ENCODE data around the gene SLC6A18. TPM values are rescaled to one million over a fixed set of nuclear protein-coding genes. Genes with fewer than 3 reads are reported as not detected.

SLC6A18 gene
- total RNA-seq, 2 donors from 2014 or later = not detected

DNA sequence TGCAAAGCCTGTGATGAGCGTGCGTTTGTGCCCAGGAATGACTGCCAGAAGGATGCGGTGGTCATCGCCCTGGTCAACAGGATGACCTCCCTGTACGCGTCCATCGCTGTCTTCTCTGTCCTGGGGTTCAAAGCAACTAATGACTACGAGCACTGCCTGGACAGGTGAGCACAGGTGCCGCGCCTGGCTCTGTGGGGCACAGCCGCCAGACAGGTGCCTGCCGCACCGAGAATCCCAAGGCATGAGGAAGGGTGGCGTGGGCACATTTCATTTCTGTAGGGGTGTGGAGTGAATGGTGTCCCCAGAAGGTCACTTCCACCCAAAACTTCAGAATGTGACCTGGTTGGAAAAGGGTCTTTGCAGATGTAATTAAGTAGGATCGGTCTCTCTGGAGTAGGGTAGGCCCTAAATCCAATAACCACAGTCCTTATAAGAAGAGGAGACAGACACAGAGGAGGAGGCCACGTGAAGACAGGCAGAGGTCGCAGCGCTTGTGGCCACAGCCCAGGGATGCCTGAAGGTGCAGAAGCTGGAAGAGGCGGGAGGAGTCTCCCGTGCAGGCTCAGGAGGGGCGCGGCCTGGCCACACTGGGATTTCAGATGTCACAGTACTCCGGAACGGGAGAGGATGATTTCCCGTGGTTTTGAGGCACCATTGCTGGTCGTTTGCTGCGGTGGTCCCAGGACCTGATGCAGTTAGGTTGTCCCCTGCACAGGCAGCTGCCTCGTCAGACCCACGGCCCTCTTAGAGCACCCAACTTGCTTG lies 15.5 kb downstream of the SLC6A18 start:
- no peak for DNase-seq (ENCODE audit: low spot score)
- Histone ChIP-seq H3K4me3 (no peak overlapping the region), H3K36me3 (no peaks in the 10 kb centered on the region), H3K4me1 (replicated peaks) (no peaks in the 10 kb centered on the region), H3K9me3 (no peaks in the 10 kb centered on the region), H3K27ac (no peak overlapping the region), H3K27me3 (replicated peaks; ENCODE audit: insufficient read depth) (peaks cover 10% of the 10 kb centered on the region)
- TF ChIP-seq CTCF (IDR thresholded peaks at IDR 0.05) (no peak), POLR2AphosphoS5 (IDR thresholded peaks at IDR 0.05) (no peak), POLR2A (IDR thresholded peaks at IDR 0.05) (no peak)
- intact Hi-C loops (cut with DNase I) = no loop called here
- 86% methylated on average over 29 of the region's 29 CpGs for WGBS

GRCh38 chr5:1241509-1242080 lies 16.4 kb downstream of the SLC6A18 start:
- Histone ChIP-seq H3K36me3 (no peaks in the 10 kb centered on the region), H3K4me3 (no peak overlapping the region), H3K27ac (no peak overlapping the region), H3K4me1 (replicated peaks) (no peaks in the 10 kb centered on the region), H3K27me3 (replicated peaks; ENCODE audit: insufficient read depth) (peaks cover 11% of the 10 kb centered on the region), H3K9me3 (no peaks in the 10 kb centered on the region)
- intact Hi-C loops (cut with DNase I) = no loop called here
- TF ChIP-seq POLR2AphosphoS5 (IDR thresholded peaks at IDR 0.05) (no peak), CTCF (IDR thresholded peaks at IDR 0.05) (no peak), POLR2A (IDR thresholded peaks at IDR 0.05) (no peak)
- WGBS = 68% methylated on average over 22 of the region's 22 CpGs
- DNase-seq (ENCODE audit: low spot score) = no peak

- H3K27me3 ChIP-seq (replicated peaks; ENCODE audit: insufficient read depth) = peaks cover 12% of the 10 kb centered on the region
- no peak for DNase-seq (ENCODE audit: low spot score)
- TF ChIP-seq POLR2A (IDR thresholded peaks at IDR 0.05) (no peak), CTCF (IDR thresholded peaks at IDR 0.05) (no peak), POLR2AphosphoS5 (IDR thresholded peaks at IDR 0.05) (no peak)
- intact Hi-C loops (cut with DNase I) = no loop called here
- H3K27ac ChIP-seq = no peak overlapping the region
- H3K9me3 ChIP-seq = no peaks in the 10 kb centered on the region
- no peaks in the 10 kb centered on the region for H3K36me3 ChIP-seq
- H3K4me1 ChIP-seq (replicated peaks) = no peaks in the 10 kb centered on the region
- 71% methylated on average over 12 of the region's 14 CpGs for WGBS
- no peak overlapping the region for H3K4me3 ChIP-seq
Measured at GRCh38 chr5:1242733-1243486, 17.7 kb downstream of the SLC6A18 start.

GRCh38 chr5:1243487-1244130 lies 18.4 kb downstream of the SLC6A18 start:
- peaks cover 14% of the 10 kb centered on the region for H3K27me3 ChIP-seq (replicated peaks; ENCODE audit: insufficient read depth)
- DNase-seq (ENCODE audit: low spot score) = no peak
- no peaks in the 10 kb centered on the region for H3K36me3 ChIP-seq
- 45% methylated on average over 23 of the region's 33 CpGs for WGBS
- intact Hi-C loops (cut with DNase I) = no loop called here
- TF ChIP-seq POLR2AphosphoS5 (IDR thresholded peaks at IDR 0.05) (no peak), CTCF (IDR thresholded peaks at IDR 0.05) (no peak), POLR2A (IDR thresholded peaks at IDR 0.05) (no peak)
- no peaks in the 10 kb centered on the region for H3K9me3 ChIP-seq
- H3K4me1 ChIP-seq (replicated peaks) = no peaks in the 10 kb centered on the region
- no peak overlapping the region for H3K27ac ChIP-seq
- H3K4me3 ChIP-seq = no peak overlapping the region

Data from prostate gland (tissue), 2 donors.